Lower lobe of right lung (tissue), 2 donors: Measurements from ENCODE around the gene MBLAC1. TPM values are rescaled to one million over a fixed set of nuclear protein-coding genes. Genes with fewer than 3 reads are reported as not detected.

Source experiments
- ATAC-seq, 2 donors: fragments of 200-7000 bp; cut with Tn5 transposase; one replicate each; pipeline ENCODE4 v1.9.1; 2020 to 2022; ENCODE audit warnings: mild to moderate bottlenecking in 2 of 2, moderate library complexity in 2 of 2
- DNase-seq: peaks from one replicate; pipeline ENCODE4 v3.0.0-alpha.2; 2020
- H3K27ac ChIP-seq: fragments of 200-600 bp; one replicate; pipeline ENCODE4 v1.8.0; 2022
- H3K27me3 ChIP-seq: fragments of 200-600 bp; one replicate; pipeline ENCODE4 v1.8.0; 2022; ENCODE audit warnings: low read depth
- H3K36me3 ChIP-seq: fragments of 200-600 bp; one replicate; pipeline ENCODE4 v1.8.0; 2022; ENCODE audit warnings: mild to moderate bottlenecking
- H3K4me1 ChIP-seq: fragments of 200-600 bp; one replicate; pipeline ENCODE4 v1.8.0; 2022
- H3K4me3 ChIP-seq: fragments of 200-600 bp; one replicate; pipeline ENCODE4 v1.8.0; 2022; ENCODE audit warnings: mild to moderate bottlenecking
- H3K9me3 ChIP-seq: fragments of 200-600 bp; one replicate; pipeline ENCODE4 v1.8.0; 2022
- intact Hi-C: fragments of 100-400 bp; cut with DNase I; formaldehyde crosslinking; loops from one replicate; pipeline ENCODE4 v1.11.0; 2022
- total RNA-seq: library from RNA; stranded (reverse); fragmentation: NEBNext Ultra II Directional; extraction: Animal tissue kit (Norgen Biotek cat#: 25700); gene quantifications from one replicate; pipeline ENCODE4 v1.2.1, GENCODE V29; 2021
- TF ChIP-seq, protein P1 (sequence below): fragments of 200-600 bp; IDR thresholded peaks from one replicate; pipeline ENCODE4 v1.8.0; 2022; ENCODE audit warnings: antibody characterized with exemption, mild to moderate bottlenecking
- donor health status: DM: no; HTN: yes; CAD: no; lungs with severe emphysema.

The MBLAC1 gene
- total RNA-seq, 1 donor from 2014 or later = 2.7 TPM

- Histone ChIP-seq H3K27me3 (no peaks in the 10 kb centered on the region), H3K4me3 (no peak overlapping the region), H3K27ac (no peak overlapping the region), H3K9me3 (no peaks in the 10 kb centered on the region), H3K36me3 (peaks cover 95% of the 10 kb centered on the region), H3K4me1 (peaks cover 6% of the 10 kb centered on the region)
- TF ChIP-seq, protein P1, sequence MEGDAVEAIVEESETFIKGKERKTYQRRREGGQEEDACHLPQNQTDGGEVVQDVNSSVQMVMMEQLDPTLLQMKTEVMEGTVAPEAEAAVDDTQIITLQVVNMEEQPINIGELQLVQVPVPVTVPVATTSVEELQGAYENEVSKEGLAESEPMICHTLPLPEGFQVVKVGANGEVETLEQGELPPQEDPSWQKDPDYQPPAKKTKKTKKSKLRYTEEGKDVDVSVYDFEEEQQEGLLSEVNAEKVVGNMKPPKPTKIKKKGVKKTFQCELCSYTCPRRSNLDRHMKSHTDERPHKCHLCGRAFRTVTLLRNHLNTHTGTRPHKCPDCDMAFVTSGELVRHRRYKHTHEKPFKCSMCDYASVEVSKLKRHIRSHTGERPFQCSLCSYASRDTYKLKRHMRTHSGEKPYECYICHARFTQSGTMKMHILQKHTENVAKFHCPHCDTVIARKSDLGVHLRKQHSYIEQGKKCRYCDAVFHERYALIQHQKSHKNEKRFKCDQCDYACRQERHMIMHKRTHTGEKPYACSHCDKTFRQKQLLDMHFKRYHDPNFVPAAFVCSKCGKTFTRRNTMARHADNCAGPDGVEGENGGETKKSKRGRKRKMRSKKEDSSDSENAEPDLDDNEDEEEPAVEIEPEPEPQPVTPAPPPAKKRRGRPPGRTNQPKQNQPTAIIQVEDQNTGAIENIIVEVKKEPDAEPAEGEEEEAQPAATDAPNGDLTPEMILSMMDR = no peak
- intact Hi-C loops = no loop called here
- DNase-seq (no peak), ATAC-seq (no peak)
Measured at GRCh38 chr7:100107125-100107737, 19.5 kb upstream of the MBLAC1 start.

DNA sequence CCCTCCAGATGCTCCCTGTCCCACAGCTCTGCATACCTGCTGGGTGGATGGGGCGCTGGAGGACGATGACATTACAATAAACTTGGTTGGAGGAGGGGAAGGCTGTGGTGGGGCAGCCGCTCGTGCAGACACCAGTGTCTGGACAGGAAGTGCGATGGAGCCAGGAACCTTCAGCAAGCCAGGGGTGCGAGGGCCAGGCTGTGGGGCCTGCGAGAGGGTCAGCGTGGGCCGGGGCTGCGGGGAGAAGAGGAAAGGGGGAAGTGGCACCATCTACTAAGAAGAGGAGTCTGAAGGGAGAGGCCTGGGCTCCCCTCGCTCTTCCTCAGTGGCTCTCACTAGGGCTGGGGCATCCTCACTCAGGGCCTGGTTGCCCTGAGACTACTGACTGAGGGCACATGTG, 18.9 kb upstream of the MBLAC1 start:
- Histone ChIP-seq H3K9me3 (no peaks in the 10 kb centered on the region), H3K27me3 (no peaks in the 10 kb centered on the region), H3K4me3 (no peak overlapping the region), H3K36me3 (peaks cover 100% of the 10 kb centered on the region), H3K4me1 (no peaks in the 10 kb centered on the region), H3K27ac (no peak overlapping the region)
- TF ChIP-seq, protein P1 = no peak
- intact Hi-C loops = no loop called here
- DNase-seq (no peak), ATAC-seq (no peak)

DNA sequence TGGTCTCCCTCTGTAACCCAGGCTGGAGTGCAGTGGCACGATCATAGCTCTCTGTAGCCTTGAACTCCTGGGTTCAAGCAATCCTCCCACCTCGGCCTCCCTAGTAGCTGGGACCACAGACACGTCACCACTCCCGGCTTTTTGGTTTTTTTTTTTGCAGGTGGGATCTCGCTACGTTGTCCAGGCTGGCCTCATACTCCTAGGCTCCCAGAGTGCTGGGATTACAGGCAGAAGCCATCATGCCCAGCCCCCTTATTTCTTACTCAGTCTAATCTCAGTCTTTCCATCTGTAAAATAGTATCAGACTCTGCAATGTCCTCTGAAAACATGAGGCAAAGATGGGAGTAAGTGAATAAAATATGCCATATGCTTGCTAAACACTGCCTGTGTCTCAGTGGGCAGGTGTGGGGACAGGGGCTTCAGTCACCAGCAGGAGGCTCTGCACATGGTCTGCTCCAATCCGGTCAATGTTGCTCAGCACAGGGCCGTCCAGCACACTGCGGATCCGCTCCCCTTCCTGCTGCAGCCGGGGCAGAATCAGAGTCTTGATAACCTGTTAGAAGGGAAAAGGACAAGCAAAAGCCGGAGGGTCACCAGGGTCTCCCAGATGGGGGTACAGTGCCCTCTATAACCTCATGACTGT, 17.1 kb upstream of the MBLAC1 start:
- no peak overlapping the region for H3K27ac ChIP-seq
- H3K27me3 ChIP-seq = no peaks in the 10 kb centered on the region
- ATAC-seq (no peak), DNase-seq (no peak)
- intact Hi-C loops = no loop called here
- H3K9me3 ChIP-seq = no peaks in the 10 kb centered on the region
- TF ChIP-seq, protein P1 = no peak
- peaks cover 95% of the 10 kb centered on the region for H3K36me3 ChIP-seq
- H3K4me1 ChIP-seq = no peaks in the 10 kb centered on the region
- H3K4me3 ChIP-seq = no peak overlapping the region

DNA sequence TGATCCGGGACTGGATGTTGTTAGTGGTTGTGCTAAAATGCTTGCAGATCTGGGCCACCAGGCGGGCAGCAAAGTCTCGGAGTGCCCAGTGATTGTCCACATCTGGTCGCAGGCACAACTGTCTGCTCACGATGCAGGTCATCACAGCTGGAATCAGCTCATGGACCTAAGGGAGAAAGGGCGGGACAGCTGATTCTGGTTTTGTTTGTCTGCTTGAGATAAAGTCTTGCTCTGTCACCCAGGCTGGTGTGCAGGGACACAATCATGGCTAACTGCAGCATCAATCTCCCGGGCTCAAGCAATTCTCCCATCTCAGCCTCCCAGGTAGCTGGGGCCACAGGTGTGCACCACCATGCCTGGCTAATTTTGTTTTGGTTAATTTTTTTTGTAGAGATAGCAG, 15.6 kb upstream of the MBLAC1 start:
- Histone ChIP-seq H3K27me3 (no peaks in the 10 kb centered on the region), H3K27ac (no peak overlapping the region), H3K9me3 (no peaks in the 10 kb centered on the region), H3K4me1 (no peaks in the 10 kb centered on the region), H3K4me3 (no peak overlapping the region), H3K36me3 (peaks cover 80% of the 10 kb centered on the region)
- DNase-seq (no peak), ATAC-seq (no peak)
- TF ChIP-seq, protein P1 = no peak
- intact Hi-C loops = no loop called here

- no peak for DNase-seq
Measured at GRCh38 chr7:100111914-100112313, 14.9 kb upstream of the MBLAC1 start.

More at GRCh38 chr7:100111914-100112313, 14.9 kb upstream of the MBLAC1 start:
- no peak for ATAC-seq
- Histone ChIP-seq H3K4me3 (no peak overlapping the region), H3K27me3 (no peaks in the 10 kb centered on the region), H3K4me1 (no peaks in the 10 kb centered on the region), H3K27ac (no peak overlapping the region), H3K36me3 (peaks cover 72% of the 10 kb centered on the region), H3K9me3 (no peaks in the 10 kb centered on the region)
- TF ChIP-seq, protein P1 = no peak
- intact Hi-C loops = no loop called here
